Fibroblast of pulmonary artery (primary cell): ENCODE data around the gene PDIK1L.

Source experiments
- DNase-seq: peaks from one replicate; pipeline ENCODE4 v3.0.0-alpha.2; 2010; ENCODE audit warnings: low read depth
- H3K4me3 ChIP-seq: replicated peaks from 2 replicates; pipeline ENCODE4 v1.5.1; 2011; ENCODE audit warnings: low read depth, mild to moderate bottlenecking, control low read depth, low read length, moderate library complexity
- CTCF ChIP-seq: IDR thresholded peaks from 2 replicates; pipeline ENCODE4 v1.5.1; 2011; ENCODE audit warnings: mild to moderate bottlenecking, control low read depth, low read length, inconsistent platforms; ENCODE audit errors: missing control alignments

Gene PDIK1L

GRCh38 chr1:26127235-26128163 is 15.9 kb downstream of the PDIK1L start:
- TF ChIP-seq CTCF = no peak
- no peak overlapping the region for H3K4me3 ChIP-seq
- DNase-seq = peak; percentile 38

GRCh38 chr1:26129778-26130177 is 18.2 kb downstream of the PDIK1L start:
- no peak for TF ChIP-seq CTCF
- no peak for DNase-seq
- H3K4me3 ChIP-seq = no peak overlapping the region

GRCh38 chr1:26130695-26131094 is 19.1 kb downstream of the PDIK1L start:
- DNase-seq = no peak
- no peak overlapping the region for H3K4me3 ChIP-seq
- no peak for TF ChIP-seq CTCF

GRCh38 chr1:26132128-26132833 is 20.7 kb downstream of the PDIK1L start:
- no peak overlapping the region for H3K4me3 ChIP-seq
- no peak for DNase-seq
- no peak for TF ChIP-seq CTCF

GRCh38 chr1:26132834-26133167 is 21.2 kb downstream of the PDIK1L start:
- no peak for DNase-seq
- TF ChIP-seq CTCF = no peak
- no peak overlapping the region for H3K4me3 ChIP-seq

GRCh38 chr1:26134466-26134865 is 22.8 kb downstream of the PDIK1L start:
- TF ChIP-seq CTCF = no peak
- DNase-seq = no peak
- H3K4me3 ChIP-seq = no peak overlapping the region
